ENCODE data around the gene SPATS1. TPM values are rescaled to one million over a fixed set of nuclear protein-coding genes. Genes with fewer than 3 reads are reported as not detected.

SPATS1 gene
- not detected in 2 replicates for total RNA-seq

GRCh38 chr6:44342489-44342888, at the start of gene SPATS1:
TSS of gene SPATS1 (plus strand) at chr6:44342650. CDS start at chr6:44343096, 446 bp downstream.

GRCh38 chr6:44312901-44313788, 29.3 kb upstream of the SPATS1 start, which contains the start of gene AARS2:
TSS of gene AARS2 (minus strand) at chr6:44313347. CDS start at chr6:44313323, 24 bp downstream.

GRCh38 chr6:44387346-44388134, 45.1 kb downstream of the SPATS1 start, which contains the start of gene CDC5L:
TSS of gene CDC5L (plus strand) at chr6:44387706. CDS start at chr6:44387824, 118 bp downstream.

Other genes with a start within 250 kb of the SPATS1 start
- gene MRPL14, start 215.2 kb upstream of the SPATS1 start, total RNA-seq = 49.9 and 59.2 TPM in 2 replicates
- gene TMEM63B, start 215.1 kb upstream of the SPATS1 start, total RNA-seq = 23.8 and 25.4 TPM in 2 replicates
- under 0.01 TPM in 1 of 2 replicates, not detected in the other for gene CAPN11, start 183.8 kb upstream of the SPATS1 start, total RNA-seq
- gene MYMX, start 125.7 kb upstream of the SPATS1 start, total RNA-seq = not detected in 2 replicates
- 11.3 and 28.6 TPM in 2 replicates for gene SLC29A1, start 119.1 kb upstream of the SPATS1 start, total RNA-seq
- 531 and 1,246 TPM in 2 replicates for gene HSP90AB1, start 95.5 kb upstream of the SPATS1 start, total RNA-seq
- 80.7 and 103 TPM in 2 replicates for gene SLC35B2, start 85.1 kb upstream of the SPATS1 start, total RNA-seq
- gene NFKBIE, start 77.1 kb upstream of the SPATS1 start, total RNA-seq = 4.0 and 6.8 TPM in 2 replicates
- gene TMEM151B, start 72.2 kb upstream of the SPATS1 start, total RNA-seq = not detected in 2 replicates
- 15.8 and 19.7 TPM in 2 replicates for gene AARS2, start 29.3 kb upstream of the SPATS1 start, total RNA-seq
- gene CDC5L, start 45.1 kb downstream of the SPATS1 start, total RNA-seq = 19.4 and 28.6 TPM in 2 replicates

Measured in regular cardiac myocyte (primary cell).